ENCODE results near the gene GARS1.

Gene GARS1

GRCh38 chr7:30652698-30653641 is 58.3 kb downstream of the GARS1 start:
- TF ChIP-seq TEAD4 (IDR thresholded peaks at IDR 0.05): no peak
- TF ChIP-seq YY1 (IDR thresholded peaks at IDR 0.05; ENCODE audit: low read depth): no peak
- TF ChIP-seq ZBTB7A (IDR thresholded peaks at IDR 0.05; ENCODE audit: low read depth): no peak
- no peak for TF ChIP-seq CEBPB (IDR thresholded peaks at IDR 0.05)
- TF ChIP-seq TAF1 (IDR thresholded peaks at IDR 0.05; ENCODE audit: low read depth): no peak
- TF ChIP-seq MAX (IDR thresholded peaks at IDR 0.05): no peak
- no peak for TF ChIP-seq FOXM1 (IDR thresholded peaks at IDR 0.05; ENCODE audit: borderline replicate concordance, low read depth)
- no peak for TF ChIP-seq REST (IDR thresholded peaks at IDR 0.05; ENCODE audit: low read depth)
- TF ChIP-seq RAD21 (IDR thresholded peaks at IDR 0.05; ENCODE audit: low read depth): no peak
- TF ChIP-seq TCF12 (IDR thresholded peaks at IDR 0.05; ENCODE audit: low read depth): no peak
- TF ChIP-seq NFIC (IDR thresholded peaks at IDR 0.05): no peak
- no peak for TF ChIP-seq EGR1 (IDR thresholded peaks at IDR 0.05)

- TF ChIP-seq CREB1 (IDR thresholded peaks at IDR 0.05; ENCODE audit: low read depth) (no peak), NFIC (IDR thresholded peaks at IDR 0.05) (no peak)
Measured at GRCh38 chr7:30654296-30655090, 59.8 kb downstream of the GARS1 start.

GRCh38 chr7:30655096-30655970 is 60.7 kb downstream of the GARS1 start:
- TF ChIP-seq NFIC (IDR thresholded peaks at IDR 0.05) (no peak), TEAD4 (IDR thresholded peaks at IDR 0.05) (no peak)

- TF ChIP-seq TEAD4 (IDR thresholded peaks at IDR 0.05): no peak
- no peak for TF ChIP-seq REST (IDR thresholded peaks at IDR 0.05; ENCODE audit: low read depth)
- no peak for TF ChIP-seq ZBTB7A (IDR thresholded peaks at IDR 0.05; ENCODE audit: low read depth)
- TF ChIP-seq USF1 (IDR thresholded peaks at IDR 0.05): no peak
- no peak for TF ChIP-seq EP300 (IDR thresholded peaks at IDR 0.05; ENCODE audit: borderline replicate concordance)
- no peak for TF ChIP-seq FOXM1 (IDR thresholded peaks at IDR 0.05; ENCODE audit: borderline replicate concordance, low read depth)
- TF ChIP-seq EGR1 (IDR thresholded peaks at IDR 0.05): no peak
- TF ChIP-seq YY1 (IDR thresholded peaks at IDR 0.05; ENCODE audit: low read depth): no peak
- TF ChIP-seq CREB1 (IDR thresholded peaks at IDR 0.05; ENCODE audit: low read depth): no peak
- no peak for TF ChIP-seq MAX (IDR thresholded peaks at IDR 0.05)
- no peak for TF ChIP-seq TCF12 (IDR thresholded peaks at IDR 0.05; ENCODE audit: low read depth)
- no peak for TF ChIP-seq CEBPB (IDR thresholded peaks at IDR 0.05)
- no peak for TF ChIP-seq NFIC (IDR thresholded peaks at IDR 0.05)
- no peak for TF ChIP-seq TAF1 (IDR thresholded peaks at IDR 0.05; ENCODE audit: low read depth)
Measured at GRCh38 chr7:30656006-30656957, 61.6 kb downstream of the GARS1 start.

GRCh38 chr7:30657131-30657530 is 62.5 kb downstream of the GARS1 start:
- TF ChIP-seq MAX (IDR thresholded peaks at IDR 0.05) (no peak), YY1 (IDR thresholded peaks at IDR 0.05; ENCODE audit: low read depth) (no peak), EGR1 (IDR thresholded peaks at IDR 0.05) (no peak), RAD21 (IDR thresholded peaks at IDR 0.05; ENCODE audit: low read depth) (no peak), FOXM1 (IDR thresholded peaks at IDR 0.05; ENCODE audit: borderline replicate concordance, low read depth) (no peak), REST (IDR thresholded peaks at IDR 0.05; ENCODE audit: low read depth) (no peak), TCF12 (IDR thresholded peaks at IDR 0.05; ENCODE audit: low read depth) (no peak), TEAD4 (IDR thresholded peaks at IDR 0.05) (no peak), EP300 (IDR thresholded peaks at IDR 0.05; ENCODE audit: borderline replicate concordance) (no peak)
